WERI-Rb-1 (cell line): ENCODE data around the gene LRBA.

ENCODE experiments used
- DNase-seq: peaks from one replicate; pipeline ENCODE4 v3.0.0-alpha.2; 2020
- H3K27ac ChIP-seq: fragments of 250-450 bp; sonication (Bioruptor Pico); 2 replicates; pipeline ENCODE4 v1.5.1; 2020; ENCODE audit warnings: mild to moderate bottlenecking, moderate library complexity
- H3K27me3 ChIP-seq: fragments of 250-450 bp; sonication (Bioruptor Pico); 2 replicates; pipeline ENCODE4 v1.5.1; 2021; ENCODE audit warnings: mild to moderate bottlenecking, low read depth, moderate library complexity; ENCODE audit not compliant: insufficient read depth, severe bottlenecking
- H3K36me3 ChIP-seq: fragments of 250-450 bp; sonication (Bioruptor Pico); 2 replicates; pipeline ENCODE4 v1.5.1; 2020; ENCODE audit warnings: mild to moderate bottlenecking, moderate library complexity
- H3K4me3 ChIP-seq: 2 replicates; pipeline ENCODE4 v1.5.1; 2011; ENCODE audit warnings: low read depth, mild to moderate bottlenecking, control low read depth, low read length
- H3K9me3 ChIP-seq: fragments of 250-450 bp; sonication (Bioruptor Pico); 2 replicates; pipeline ENCODE4 v1.5.1; 2021; ENCODE audit warnings: mild to moderate bottlenecking, moderate library complexity; ENCODE audit not compliant: severe bottlenecking
- CTCF ChIP-seq: IDR thresholded peaks from 2 replicates; pipeline ENCODE4 v1.5.1; 2011; ENCODE audit warnings: low read depth, mild to moderate bottlenecking, control low read depth, inconsistent platforms, low read length

The LRBA gene

GRCh38 chr4:150773032-150773431 lies 242.1 kb downstream of the LRBA start:
- no peak overlapping the region for H3K27ac ChIP-seq
- no peaks in the 10 kb centered on the region for H3K9me3 ChIP-seq
- TF ChIP-seq CTCF: no peak
- no peak overlapping the region for H3K4me3 ChIP-seq
- H3K27me3 ChIP-seq: no peaks in the 10 kb centered on the region
- no peaks in the 10 kb centered on the region for H3K36me3 ChIP-seq
- no peak for DNase-seq

GRCh38 chr4:150771382-150771781 lies 243.7 kb downstream of the LRBA start:
- no peaks in the 10 kb centered on the region for H3K9me3 ChIP-seq
- H3K4me3 ChIP-seq: no peak overlapping the region
- no peaks in the 10 kb centered on the region for H3K27me3 ChIP-seq
- no peak for TF ChIP-seq CTCF
- no peak overlapping the region for H3K27ac ChIP-seq
- no peak for DNase-seq
- no peaks in the 10 kb centered on the region for H3K36me3 ChIP-seq

GRCh38 chr4:150769845-150770244 lies 245.2 kb downstream of the LRBA start:
- no peaks in the 10 kb centered on the region for H3K36me3 ChIP-seq
- H3K27me3 ChIP-seq: no peaks in the 10 kb centered on the region
- H3K9me3 ChIP-seq: no peaks in the 10 kb centered on the region
- H3K4me3 ChIP-seq: no peak overlapping the region
- no peak for DNase-seq
- no peak for TF ChIP-seq CTCF
- H3K27ac ChIP-seq: no peak overlapping the region

GRCh38 chr4:150769248-150769647 lies 245.8 kb downstream of the LRBA start:
- no peak overlapping the region for H3K27ac ChIP-seq
- DNase-seq: no peak

GRCh38 chr4:150768497-150768896 lies 246.6 kb downstream of the LRBA start:
- Histone ChIP-seq H3K36me3 (no peaks in the 10 kb centered on the region; the same call in 1 of the 2 replicates), H3K27ac (no peak overlapping the region), H3K27me3 (no peaks in the 10 kb centered on the region), H3K4me3 (no peak overlapping the region), H3K9me3 (no peaks in the 10 kb centered on the region)
- no peak for DNase-seq
- no peak for TF ChIP-seq CTCF

More at GRCh38 chr4:150769248-150769647, 245.8 kb downstream of the LRBA start:
- H3K27me3 ChIP-seq: no peaks in the 10 kb centered on the region
- H3K36me3 ChIP-seq: no peaks in the 10 kb centered on the region; the same call in 1 of the 2 replicates
- TF ChIP-seq CTCF: no peak
- no peak overlapping the region for H3K4me3 ChIP-seq
- no peaks in the 10 kb centered on the region for H3K9me3 ChIP-seq

GRCh38 chr4:150765216-150765615 lies 249.9 kb downstream of the LRBA start:
- no peak overlapping the region for H3K27ac ChIP-seq
- TF ChIP-seq CTCF: no peak
- H3K4me3 ChIP-seq: no peak overlapping the region
- H3K9me3 ChIP-seq: no peaks in the 10 kb centered on the region
- no peaks in the 10 kb centered on the region for H3K27me3 ChIP-seq
- H3K36me3 ChIP-seq: no peaks in the 10 kb centered on the region; the same call in 1 of the 2 replicates
- no peak for DNase-seq
